Parathyroid adenoma (tissue), 2 donors: ENCODE measurements around the gene OR13C9.
"Not testable (repeated sequence)": the region's sequence is repeated elsewhere in the genome, so short reads cannot be mapped to it uniquely, and the experiment has no call there.

Source experiments
- H2AFZ ChIP-seq: fragments of 300-600 bp; sonication (generic); one replicate; pipeline ENCODE4 v1.7.0; 2017; ENCODE audit warnings: antibody characterized with exemption, mild to moderate bottlenecking
- H3K27ac ChIP-seq: fragments of 300-600 bp; sonication (generic); one replicate; pipeline ENCODE4 v1.7.0; 2017
- H3K27me3 ChIP-seq: fragments of 300-600 bp; sonication (generic); one replicate; pipeline ENCODE4 v1.7.0; 2017; ENCODE audit warnings: low read length; ENCODE audit not compliant: control insufficient read depth, insufficient read depth
- H3K36me3 ChIP-seq: fragments of 300-600 bp; sonication (generic); one replicate; pipeline ENCODE4 v1.7.0; 2017; ENCODE audit warnings: low read length; ENCODE audit not compliant: control insufficient read depth, insufficient read depth
- H3K4me1 ChIP-seq: fragments of 300-600 bp; sonication (generic); one replicate; pipeline ENCODE4 v1.7.0; 2017; ENCODE audit warnings: control low read depth
- H3K4me2 ChIP-seq: fragments of 300-600 bp; sonication (generic); one replicate; pipeline ENCODE4 v1.7.0; 2017; ENCODE audit warnings: low read length
- H3K4me3 ChIP-seq: fragments of 300-600 bp; sonication (generic); one replicate; pipeline ENCODE4 v1.7.0; 2017; ENCODE audit warnings: low read depth, low read length
- H3K79me2 ChIP-seq: fragments of 300-600 bp; sonication (generic); one replicate; pipeline ENCODE4 v1.7.0; 2017; ENCODE audit warnings: control low read depth
- H3K9ac ChIP-seq: fragments of 300-600 bp; sonication (generic); one replicate; pipeline ENCODE4 v1.7.0; 2017; ENCODE audit warnings: mild to moderate bottlenecking
- H3K9me3 ChIP-seq: fragments of 300-600 bp; sonication (generic); one replicate; pipeline ENCODE4 v1.7.0; 2017; ENCODE audit warnings: low read length; ENCODE audit not compliant: control insufficient read depth
- TF ChIP-seq, protein P1 (sequence below): fragments of 300-600 bp; sonication (generic); IDR thresholded peaks from one replicate; pipeline ENCODE4 v1.7.0; 2017; ENCODE audit warnings: antibody characterized with exemption, mild to moderate bottlenecking
- donor health status: primary hyperparathyroidism.

The OR13C9 gene, protein sequence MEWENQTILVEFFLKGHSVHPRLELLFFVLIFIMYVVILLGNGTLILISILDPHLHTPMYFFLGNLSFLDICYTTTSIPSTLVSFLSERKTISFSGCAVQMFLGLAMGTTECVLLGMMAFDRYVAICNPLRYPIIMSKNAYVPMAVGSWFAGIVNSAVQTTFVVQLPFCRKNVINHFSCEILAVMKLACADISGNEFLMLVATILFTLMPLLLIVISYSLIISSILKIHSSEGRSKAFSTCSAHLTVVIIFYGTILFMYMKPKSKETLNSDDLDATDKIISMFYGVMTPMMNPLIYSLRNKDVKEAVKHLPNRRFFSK

DNA sequence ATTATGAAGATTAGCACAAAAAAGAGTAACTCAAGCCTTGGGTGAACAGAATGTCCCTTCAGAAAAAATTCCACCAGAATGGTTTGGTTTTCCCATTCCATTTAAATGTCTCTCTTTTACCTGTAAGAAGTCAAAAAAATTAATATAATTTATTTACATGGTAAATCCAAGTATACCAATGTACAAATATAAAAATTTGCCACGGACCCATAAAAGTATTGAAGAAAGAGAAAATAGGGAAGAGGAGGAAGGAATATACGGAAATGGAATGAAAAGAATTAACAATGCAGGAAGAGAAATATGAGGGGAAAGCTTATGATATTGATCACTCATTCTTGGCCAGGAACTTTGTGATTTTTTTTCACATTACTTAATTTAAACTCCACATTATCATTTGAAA lies at the start of gene OR13C9:
Gene OR13C9, minus strand, starts transcription at position 101 of the 400 bp plus-strand sequence. Its CDS starts 0 bp downstream, at position 101.
- no peaks in the 10 kb centered on the region for H3K9me3 ChIP-seq
- H3K4me1 ChIP-seq = no peaks in the 10 kb centered on the region
- no peaks in the 10 kb centered on the region for H3K79me2 ChIP-seq
- H3K4me2 ChIP-seq = no peak within 1 kb of the TSS
- no peak within 1 kb of the TSS for H3K27ac ChIP-seq
- no peak within 1 kb of the TSS for H2AFZ ChIP-seq
- no peak within 1 kb of the TSS for H3K4me3 ChIP-seq
- H3K36me3 ChIP-seq = no peaks in the 10 kb centered on the region
- no peak within 1 kb of the TSS for H3K9ac ChIP-seq
- TF ChIP-seq, protein P1, sequence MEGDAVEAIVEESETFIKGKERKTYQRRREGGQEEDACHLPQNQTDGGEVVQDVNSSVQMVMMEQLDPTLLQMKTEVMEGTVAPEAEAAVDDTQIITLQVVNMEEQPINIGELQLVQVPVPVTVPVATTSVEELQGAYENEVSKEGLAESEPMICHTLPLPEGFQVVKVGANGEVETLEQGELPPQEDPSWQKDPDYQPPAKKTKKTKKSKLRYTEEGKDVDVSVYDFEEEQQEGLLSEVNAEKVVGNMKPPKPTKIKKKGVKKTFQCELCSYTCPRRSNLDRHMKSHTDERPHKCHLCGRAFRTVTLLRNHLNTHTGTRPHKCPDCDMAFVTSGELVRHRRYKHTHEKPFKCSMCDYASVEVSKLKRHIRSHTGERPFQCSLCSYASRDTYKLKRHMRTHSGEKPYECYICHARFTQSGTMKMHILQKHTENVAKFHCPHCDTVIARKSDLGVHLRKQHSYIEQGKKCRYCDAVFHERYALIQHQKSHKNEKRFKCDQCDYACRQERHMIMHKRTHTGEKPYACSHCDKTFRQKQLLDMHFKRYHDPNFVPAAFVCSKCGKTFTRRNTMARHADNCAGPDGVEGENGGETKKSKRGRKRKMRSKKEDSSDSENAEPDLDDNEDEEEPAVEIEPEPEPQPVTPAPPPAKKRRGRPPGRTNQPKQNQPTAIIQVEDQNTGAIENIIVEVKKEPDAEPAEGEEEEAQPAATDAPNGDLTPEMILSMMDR = no peak
- no peaks in the 10 kb centered on the region for H3K27me3 ChIP-seq

DNA sequence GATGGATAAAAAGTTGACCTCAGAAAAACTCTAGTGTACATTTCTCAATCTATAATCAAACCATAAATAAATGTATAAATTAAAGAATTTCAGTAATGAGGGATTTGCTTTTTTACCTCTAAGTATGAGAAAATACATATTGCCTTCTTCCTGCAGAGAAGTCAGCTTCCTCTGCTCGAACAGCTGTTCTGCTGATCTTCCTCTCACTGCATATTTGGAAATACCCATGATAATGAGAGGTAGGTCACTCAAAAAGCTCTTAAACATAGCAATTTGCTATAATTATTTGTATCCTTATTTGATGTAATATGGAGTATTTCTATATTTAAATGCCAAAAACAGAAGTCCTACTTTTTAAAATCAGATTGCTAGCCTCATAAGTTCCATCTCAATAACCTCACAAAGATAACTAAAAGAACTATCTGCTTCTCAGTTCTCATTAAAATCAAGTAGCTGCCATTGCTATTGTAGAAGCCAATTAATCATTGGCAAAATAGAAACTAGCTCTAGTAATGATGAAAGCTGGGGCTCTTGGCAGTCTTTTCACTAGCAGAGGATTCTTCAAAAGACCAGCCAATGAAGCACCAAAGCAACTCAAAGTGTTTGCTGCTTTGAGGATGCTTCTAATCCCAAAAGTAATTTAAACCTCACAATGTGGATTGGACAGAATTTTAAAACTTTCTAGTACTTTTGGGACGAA lies 40.6 kb upstream of the OR13C9 start:
- H3K4me3 ChIP-seq = no peak overlapping the region
- H3K36me3 ChIP-seq = no peaks in the 10 kb centered on the region
- no peak overlapping the region for H2AFZ ChIP-seq
- H3K27ac ChIP-seq = no peak overlapping the region
- H3K9ac ChIP-seq = no peak overlapping the region
- H3K9me3 ChIP-seq = no peaks in the 10 kb centered on the region
- no peaks in the 10 kb centered on the region for H3K27me3 ChIP-seq
- no peak overlapping the region for H3K4me2 ChIP-seq
- H3K4me1 ChIP-seq = no peaks in the 10 kb centered on the region
- H3K79me2 ChIP-seq = no peaks in the 10 kb centered on the region
- TF ChIP-seq, protein P1 = no peak

DNA sequence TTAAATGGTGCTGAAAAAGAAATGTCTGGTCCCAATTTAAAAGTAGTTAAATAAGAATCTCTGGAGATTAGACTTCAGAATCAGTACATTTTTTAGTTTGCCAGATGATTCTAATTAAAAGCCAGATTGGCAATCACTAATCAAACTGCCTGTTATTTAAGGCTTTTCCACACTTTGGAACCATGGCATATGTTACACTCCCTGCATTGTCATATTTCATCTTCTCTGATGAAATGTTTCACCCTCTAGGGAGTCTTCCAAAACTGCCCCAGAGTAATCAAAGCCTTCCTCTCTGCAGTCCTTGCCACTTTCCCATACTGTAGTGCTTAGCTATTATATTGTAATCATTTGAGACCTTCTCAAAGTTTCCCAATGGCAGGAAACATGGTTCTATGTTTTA lies 17.5 kb upstream of the OR13C9 start:
- Histone ChIP-seq H3K4me1 (no peaks in the 10 kb centered on the region), H3K27me3 (no peaks in the 10 kb centered on the region), H3K79me2 (no peaks in the 10 kb centered on the region), H3K27ac (no peak overlapping the region), H3K36me3 (no peaks in the 10 kb centered on the region), H2AFZ (no peak overlapping the region), H3K9ac (no peak overlapping the region), H3K4me3 (no peak overlapping the region), H3K9me3 (no peaks in the 10 kb centered on the region), H3K4me2 (no peak overlapping the region)
- TF ChIP-seq, protein P1 = no peak

DNA sequence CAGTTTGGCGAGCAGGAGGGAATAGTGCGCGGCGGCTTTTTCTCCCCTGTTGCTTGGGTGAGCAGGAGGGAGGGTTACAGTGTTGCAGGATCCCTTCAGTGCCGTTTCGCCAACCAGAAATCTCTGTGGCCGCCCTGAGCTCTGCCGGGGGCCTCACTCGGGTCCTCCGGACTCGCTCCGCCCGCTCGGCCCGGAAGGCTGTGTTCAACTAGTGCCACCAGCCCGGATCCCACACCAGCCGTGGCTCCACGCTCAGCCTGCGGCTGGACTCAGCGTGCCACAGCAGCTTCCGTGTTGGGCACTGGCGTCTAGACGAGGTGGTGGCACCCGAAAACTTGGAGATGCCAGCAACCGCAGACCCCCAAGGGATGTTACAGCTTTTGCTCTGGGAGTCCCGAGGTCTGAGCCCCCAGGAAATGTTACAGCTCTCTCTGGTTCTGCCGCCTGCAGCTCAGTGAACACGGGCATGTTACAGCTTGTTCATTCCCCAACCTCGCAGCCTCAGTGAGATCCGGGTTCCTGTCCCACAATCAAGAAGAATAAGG lies 16.0 kb upstream of the OR13C9 start:
- Histone ChIP-seq H3K9me3 (no peaks in the 10 kb centered on the region), H3K27ac (no peak overlapping the region), H3K4me3 (no peak overlapping the region), H3K9ac (no peak overlapping the region), H3K4me1 (no peaks in the 10 kb centered on the region), H3K36me3 (no peaks in the 10 kb centered on the region), H3K79me2 (no peaks in the 10 kb centered on the region), H2AFZ (no peak overlapping the region), H3K4me2 (no peak overlapping the region), H3K27me3 (no peaks in the 10 kb centered on the region)
- TF ChIP-seq, protein P1 = no peak

DNA sequence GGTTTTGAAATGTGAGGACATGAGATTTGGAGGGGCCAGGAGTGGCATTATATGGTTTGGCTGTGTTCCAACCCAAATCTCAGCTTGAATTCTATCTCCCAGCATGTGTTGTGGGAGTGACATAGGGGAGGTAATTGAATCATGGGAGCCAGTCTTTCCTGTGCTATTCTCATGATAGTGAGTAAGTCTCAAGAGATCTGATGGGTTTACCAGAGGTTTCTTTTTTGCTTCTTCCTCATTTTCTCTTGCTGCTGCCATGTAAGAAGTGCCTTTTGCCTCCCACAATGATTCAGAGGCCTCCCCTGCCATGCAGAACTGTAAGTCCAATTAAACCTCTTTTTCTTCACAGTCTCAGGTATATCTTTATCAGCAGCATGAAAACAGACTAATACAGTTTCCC lies 8.0 kb upstream of the OR13C9 start:
- not testable (repeated sequence) for H3K4me1 ChIP-seq, H3K9ac ChIP-seq, H3K27me3 ChIP-seq, H3K27ac ChIP-seq, H3K79me2 ChIP-seq, H3K9me3 ChIP-seq, H3K4me3 ChIP-seq, H3K36me3 ChIP-seq, H3K4me2 ChIP-seq, H2AFZ ChIP-seq
